HL-60 (cell line): Measurements from ENCODE around the gene NXF1.
"Not testable (repeated sequence)": the region's sequence is repeated elsewhere in the genome, so short reads cannot be mapped to it uniquely, and the experiment has no call there.

Source experiments
- DNase-seq, 2 experiments: peaks; one replicate each; pipeline ENCODE4 v3.0.0-alpha.2; 2010 to 2020; ENCODE audit warnings: low read depth in 1 of 2, low spot score in 1 of 2
- H3K27ac ChIP-seq: fragments of 250-450 bp; sonication (Bioruptor Pico); replicated peaks from 2 replicates; pipeline ENCODE4 v1.5.1; 2020; ENCODE audit warnings: mild to moderate bottlenecking, moderate library complexity
- H3K27me3 ChIP-seq: fragments of 250-450 bp; sonication (Bioruptor Pico); 2 replicates; pipeline ENCODE4 v1.5.1; 2021; ENCODE audit warnings: mild to moderate bottlenecking, moderate library complexity; ENCODE audit not compliant: insufficient read depth, poor library complexity, severe bottlenecking
- H3K4me3 ChIP-seq: replicated peaks from 2 replicates; pipeline ENCODE4 v1.5.1; 2011; ENCODE audit warnings: mild to moderate bottlenecking, control low read depth, low read length; ENCODE audit not compliant: insufficient read depth
- GABPA ChIP-seq: IDR thresholded peaks from 2 replicates; pipeline ENCODE4 v1.6.1; 2012; ENCODE audit warnings: low read depth
- POLR2AphosphoS5 ChIP-seq: IDR thresholded peaks from 2 replicates; pipeline ENCODE4 v1.6.1; 2012; ENCODE audit warnings: low read depth
- SPI1 ChIP-seq: IDR thresholded peaks from 2 replicates; pipeline ENCODE4 v1.6.1; 2012; ENCODE audit warnings: low read depth, mild to moderate bottlenecking, borderline replicate concordance
- TF ChIP-seq, protein P1 (sequence below): IDR thresholded peaks from one replicate; pipeline ENCODE4 v1.5.1; 2011; ENCODE audit warnings: low read length, control low read depth, inconsistent platforms; ENCODE audit not compliant: insufficient read depth
- TF ChIP-seq, protein P2 (sequence below): IDR thresholded peaks from 2 replicates; pipeline ENCODE4 v1.6.1; 2012; ENCODE audit warnings: low read depth; ENCODE audit not compliant: insufficient replicate concordance

The NXF1 gene

DNA sequence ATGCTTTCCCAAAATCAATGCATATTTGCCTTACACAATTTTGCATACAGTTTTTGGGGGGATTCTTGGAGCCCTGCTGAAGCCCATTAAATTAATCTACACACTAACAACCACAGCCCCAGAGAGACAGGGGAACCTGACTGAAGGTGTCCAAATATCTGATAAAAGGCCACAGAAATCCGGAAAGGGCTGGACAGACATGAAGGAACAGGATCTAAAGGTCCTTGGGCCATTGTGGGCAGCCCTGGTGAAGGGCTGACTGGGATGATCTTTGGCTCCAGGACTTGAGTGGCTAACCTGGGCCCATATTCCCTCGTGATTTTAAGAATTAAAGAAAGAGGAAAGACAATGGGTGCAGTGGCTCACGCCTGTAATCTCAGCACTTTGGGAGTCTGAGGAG, 40.9 kb upstream of the NXF1 start:
- Histone ChIP-seq H3K4me3 (no peak overlapping the region), H3K27ac (no peak overlapping the region), H3K27me3 (no peaks in the 10 kb centered on the region)
- TF ChIP-seq POLR2AphosphoS5 = no peak
- TF ChIP-seq SPI1 = no peak
- TF ChIP-seq, protein P1, sequence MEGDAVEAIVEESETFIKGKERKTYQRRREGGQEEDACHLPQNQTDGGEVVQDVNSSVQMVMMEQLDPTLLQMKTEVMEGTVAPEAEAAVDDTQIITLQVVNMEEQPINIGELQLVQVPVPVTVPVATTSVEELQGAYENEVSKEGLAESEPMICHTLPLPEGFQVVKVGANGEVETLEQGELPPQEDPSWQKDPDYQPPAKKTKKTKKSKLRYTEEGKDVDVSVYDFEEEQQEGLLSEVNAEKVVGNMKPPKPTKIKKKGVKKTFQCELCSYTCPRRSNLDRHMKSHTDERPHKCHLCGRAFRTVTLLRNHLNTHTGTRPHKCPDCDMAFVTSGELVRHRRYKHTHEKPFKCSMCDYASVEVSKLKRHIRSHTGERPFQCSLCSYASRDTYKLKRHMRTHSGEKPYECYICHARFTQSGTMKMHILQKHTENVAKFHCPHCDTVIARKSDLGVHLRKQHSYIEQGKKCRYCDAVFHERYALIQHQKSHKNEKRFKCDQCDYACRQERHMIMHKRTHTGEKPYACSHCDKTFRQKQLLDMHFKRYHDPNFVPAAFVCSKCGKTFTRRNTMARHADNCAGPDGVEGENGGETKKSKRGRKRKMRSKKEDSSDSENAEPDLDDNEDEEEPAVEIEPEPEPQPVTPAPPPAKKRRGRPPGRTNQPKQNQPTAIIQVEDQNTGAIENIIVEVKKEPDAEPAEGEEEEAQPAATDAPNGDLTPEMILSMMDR = no peak
- no peak for TF ChIP-seq GABPA
- TF ChIP-seq, protein P2, sequence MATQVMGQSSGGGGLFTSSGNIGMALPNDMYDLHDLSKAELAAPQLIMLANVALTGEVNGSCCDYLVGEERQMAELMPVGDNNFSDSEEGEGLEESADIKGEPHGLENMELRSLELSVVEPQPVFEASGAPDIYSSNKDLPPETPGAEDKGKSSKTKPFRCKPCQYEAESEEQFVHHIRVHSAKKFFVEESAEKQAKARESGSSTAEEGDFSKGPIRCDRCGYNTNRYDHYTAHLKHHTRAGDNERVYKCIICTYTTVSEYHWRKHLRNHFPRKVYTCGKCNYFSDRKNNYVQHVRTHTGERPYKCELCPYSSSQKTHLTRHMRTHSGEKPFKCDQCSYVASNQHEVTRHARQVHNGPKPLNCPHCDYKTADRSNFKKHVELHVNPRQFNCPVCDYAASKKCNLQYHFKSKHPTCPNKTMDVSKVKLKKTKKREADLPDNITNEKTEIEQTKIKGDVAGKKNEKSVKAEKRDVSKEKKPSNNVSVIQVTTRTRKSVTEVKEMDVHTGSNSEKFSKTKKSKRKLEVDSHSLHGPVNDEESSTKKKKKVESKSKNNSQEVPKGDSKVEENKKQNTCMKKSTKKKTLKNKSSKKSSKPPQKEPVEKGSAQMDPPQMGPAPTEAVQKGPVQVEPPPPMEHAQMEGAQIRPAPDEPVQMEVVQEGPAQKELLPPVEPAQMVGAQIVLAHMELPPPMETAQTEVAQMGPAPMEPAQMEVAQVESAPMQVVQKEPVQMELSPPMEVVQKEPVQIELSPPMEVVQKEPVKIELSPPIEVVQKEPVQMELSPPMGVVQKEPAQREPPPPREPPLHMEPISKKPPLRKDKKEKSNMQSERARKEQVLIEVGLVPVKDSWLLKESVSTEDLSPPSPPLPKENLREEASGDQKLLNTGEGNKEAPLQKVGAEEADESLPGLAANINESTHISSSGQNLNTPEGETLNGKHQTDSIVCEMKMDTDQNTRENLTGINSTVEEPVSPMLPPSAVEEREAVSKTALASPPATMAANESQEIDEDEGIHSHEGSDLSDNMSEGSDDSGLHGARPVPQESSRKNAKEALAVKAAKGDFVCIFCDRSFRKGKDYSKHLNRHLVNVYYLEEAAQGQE = no peak
- no peak for DNase-seq

DNA sequence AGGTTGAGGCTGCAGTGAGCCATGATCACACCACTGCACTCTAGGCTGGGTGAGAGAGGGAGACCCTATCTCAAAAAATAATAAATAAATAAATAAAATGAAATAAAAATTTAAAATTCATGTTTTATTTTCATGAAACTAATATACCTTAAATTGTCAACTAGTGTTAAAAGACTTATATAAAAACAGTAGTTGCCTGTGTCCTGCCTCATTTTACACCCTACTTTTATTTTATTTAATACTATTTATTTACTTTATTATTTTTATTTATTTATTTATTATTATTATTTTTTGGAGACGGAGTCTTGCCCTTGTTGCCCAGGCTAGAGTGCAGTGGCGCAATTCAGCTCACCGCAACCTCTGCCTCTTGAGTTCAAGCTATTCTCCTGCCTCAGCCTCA, 38.9 kb upstream of the NXF1 start:
- H3K27me3 ChIP-seq = no peaks in the 10 kb centered on the region
- no peak overlapping the region for H3K4me3 ChIP-seq
- TF ChIP-seq, protein P2 = no peak
- TF ChIP-seq, protein P1 = no peak
- TF ChIP-seq SPI1 (no peak), GABPA (no peak), POLR2AphosphoS5 (no peak)
- no peak for DNase-seq
- H3K27ac ChIP-seq = no peak overlapping the region

DNA sequence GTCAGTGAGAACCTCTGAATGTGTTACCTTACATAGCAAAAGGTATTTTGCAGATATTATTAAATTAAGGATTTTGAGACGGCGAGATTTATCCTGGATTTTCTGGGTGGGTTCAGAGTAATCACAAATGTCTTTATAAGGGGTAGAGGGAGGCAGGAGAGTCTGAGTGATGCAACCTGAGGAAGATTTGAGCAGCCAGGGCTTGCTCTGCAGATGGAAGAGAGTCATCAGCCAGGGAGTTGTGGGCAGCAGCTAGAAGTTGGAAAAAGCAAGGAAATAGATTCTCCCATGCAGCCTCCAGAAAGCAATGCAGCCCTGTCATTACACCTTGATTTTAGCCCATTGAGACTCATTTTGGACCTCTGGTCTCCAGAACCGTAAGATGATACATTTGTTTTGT, 38.2 kb upstream of the NXF1 start:
- TF ChIP-seq, protein P2 = no peak
- TF ChIP-seq POLR2AphosphoS5 = no peak
- no peak for TF ChIP-seq GABPA
- TF ChIP-seq SPI1 = no peak
- DNase-seq = no peak
- no peaks in the 10 kb centered on the region for H3K27me3 ChIP-seq
- H3K4me3 ChIP-seq = no peak overlapping the region
- no peak overlapping the region for H3K27ac ChIP-seq

DNA sequence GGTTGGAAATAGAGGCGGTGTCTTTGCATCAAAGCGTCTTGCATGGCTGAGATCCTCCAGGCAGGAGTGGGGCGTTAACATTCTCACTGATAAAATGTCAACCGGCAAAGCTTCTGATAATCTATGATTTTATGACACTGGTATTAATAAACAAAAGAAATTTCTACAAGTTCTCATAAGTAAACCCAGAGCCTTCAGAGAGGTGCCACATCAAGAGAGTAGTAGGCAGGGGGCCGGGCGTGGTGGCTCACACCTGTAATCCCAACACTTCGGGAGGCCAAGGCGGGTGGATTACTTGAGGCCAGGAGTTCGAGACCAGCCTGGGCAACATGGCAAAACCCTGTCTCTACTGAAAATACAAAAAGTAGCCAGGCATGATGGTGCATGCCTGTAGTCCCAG, 37.7 kb upstream of the NXF1 start:
- H3K27me3 ChIP-seq, H3K4me3 ChIP-seq, H3K27ac ChIP-seq, DNase-seq: not testable (repeated sequence)
